HUES64 (cell line): ENCODE results near the gene NUDT14.

Experiments
- H3K27ac ChIP-seq: 2 replicates; pipeline ENCODE4 v1.7.0; 2013; ENCODE audit warnings: low read depth, low read length, inconsistent platforms
- H3K27me3 ChIP-seq: 2 replicates; pipeline ENCODE4 v1.6.1; 2013; ENCODE audit warnings: mild to moderate bottlenecking, low read length; ENCODE audit not compliant: insufficient read depth
- H3K36me3 ChIP-seq: 2 replicates; pipeline ENCODE4 v1.6.1; 2013; ENCODE audit warnings: mild to moderate bottlenecking, low read length; ENCODE audit not compliant: insufficient read depth
- H3K4me1 ChIP-seq: 2 replicates; pipeline ENCODE4 v1.6.1; 2013; ENCODE audit warnings: mild to moderate bottlenecking, low read length, moderate library complexity; ENCODE audit not compliant: insufficient read depth
- H3K4me3 ChIP-seq: 2 replicates; pipeline ENCODE4 v1.5.1; 2013; ENCODE audit warnings: mild to moderate bottlenecking, low read length, moderate library complexity
- H3K9ac ChIP-seq: 2 replicates; pipeline ENCODE4 v1.6.1; 2013; ENCODE audit warnings: mild to moderate bottlenecking, low read depth, low read length
- H3K9me3 ChIP-seq: 2 replicates; pipeline ENCODE4 v1.6.1; 2013; ENCODE audit warnings: low read depth, low read length; ENCODE audit not compliant: insufficient read depth
- WGBS: fragments of 150-250, 120-280 bp; methylation state at CpG from one replicate; pipeline ENCODE4 v1.1.7; 2013; ENCODE audit warnings: missing lambda C conversion rate; 5-methylcytosine and 5-hydroxymethylcytosine counted together

NUDT14 gene

DNA sequence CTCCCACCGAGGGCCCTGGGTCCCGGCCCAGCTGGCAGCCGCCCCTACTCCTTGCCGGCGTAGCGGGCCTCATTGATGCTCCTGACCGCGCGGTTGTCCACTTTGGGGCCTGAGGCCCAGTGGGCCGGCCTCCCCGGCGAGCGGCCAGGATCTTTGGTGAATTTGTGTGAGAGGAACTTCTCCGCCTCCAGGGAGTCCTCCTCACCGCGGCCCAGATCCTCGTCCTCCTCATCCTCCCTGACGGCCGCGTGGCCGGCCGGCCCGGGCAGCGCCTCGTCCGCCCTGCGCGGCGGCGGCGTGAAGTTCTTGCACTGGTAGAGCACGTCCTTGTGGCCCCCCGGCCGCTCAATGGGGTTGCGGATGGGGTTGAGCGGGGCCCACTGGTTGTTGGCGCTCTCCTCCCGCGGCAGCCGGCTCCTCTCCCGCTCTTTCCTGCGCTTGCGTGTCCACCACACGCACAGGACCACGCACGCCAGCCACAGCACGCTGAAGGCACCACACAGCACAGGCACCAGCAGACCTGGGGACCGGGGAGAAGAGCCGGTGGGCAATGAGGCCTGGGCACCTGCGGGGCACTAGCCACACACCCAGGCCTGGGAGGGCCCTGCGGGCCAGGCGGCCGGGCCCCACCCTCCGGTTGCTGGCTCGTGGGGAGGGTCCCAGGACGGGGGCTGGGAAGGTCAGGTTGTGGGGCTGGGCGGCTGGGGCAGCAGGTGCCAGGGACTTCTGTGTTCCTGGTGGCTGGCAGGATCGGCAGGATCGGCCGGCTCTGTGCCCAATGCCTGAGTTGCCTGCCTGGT lies 38.3 kb downstream of the NUDT14 start:
- Histone ChIP-seq H3K4me3 (no peak overlapping the region), H3K36me3 (no peaks in the 10 kb centered on the region; the same call in 1 of the 2 replicates), H3K27me3 (no peaks in the 10 kb centered on the region), H3K9ac (no peak overlapping the region), H3K4me1 (no peaks in the 10 kb centered on the region), H3K9me3 (0 out of 2 replicates have a peak, but pooled peaks cover 14% of the 10 kb centered on the region), H3K27ac (no peak overlapping the region)
- 96% methylated on average over 60 of the region's 60 CpGs for WGBS

DNA sequence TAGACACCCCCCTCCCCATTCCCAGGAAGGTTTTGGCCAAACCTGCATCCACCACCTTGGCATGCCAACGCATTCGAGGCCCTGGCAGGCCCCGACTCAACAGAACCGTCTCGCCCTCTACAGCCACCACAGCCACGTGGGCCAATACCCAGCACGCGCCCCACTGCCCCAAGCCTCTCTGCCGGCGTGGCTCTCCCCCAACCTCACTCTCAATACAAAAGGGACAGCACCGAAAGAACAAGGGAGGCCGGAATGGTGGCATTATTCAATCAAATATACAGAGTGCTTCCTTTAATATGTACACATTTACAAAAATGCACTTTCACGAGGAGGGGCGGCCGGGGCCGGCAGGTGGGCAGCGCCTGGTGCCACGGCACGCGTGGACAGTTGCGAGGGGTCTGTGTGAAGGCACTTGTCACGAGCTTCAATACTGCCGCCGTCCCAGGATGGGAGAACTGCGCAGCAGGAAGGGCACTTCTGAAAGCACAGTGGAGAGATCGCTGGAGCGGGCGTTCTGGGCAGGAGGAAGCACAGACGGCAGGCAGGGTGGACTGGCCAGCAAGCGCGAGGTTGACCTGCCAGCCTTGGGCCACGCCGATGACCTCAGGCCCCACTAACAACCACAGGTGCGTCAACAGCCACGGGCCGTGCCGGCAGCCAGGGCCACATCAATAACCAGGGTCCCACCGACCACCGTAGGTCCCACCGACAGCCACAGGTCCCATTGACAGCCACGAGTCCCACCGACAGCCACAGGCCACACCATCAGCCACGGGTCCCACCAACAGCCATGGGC lies 39.4 kb downstream of the NUDT14 start:
- no peak overlapping the region for H3K4me3 ChIP-seq
- no peaks in the 10 kb centered on the region for H3K4me1 ChIP-seq
- WGBS = 94% methylated on average over 43 of the region's 43 CpGs
- 0 out of 2 replicates have a peak, but pooled peaks cover 14% of the 10 kb centered on the region for H3K9me3 ChIP-seq
- H3K36me3 ChIP-seq = no peaks in the 10 kb centered on the region; the same call in 1 of the 2 replicates
- no peaks in the 10 kb centered on the region for H3K27me3 ChIP-seq
- no peak overlapping the region for H3K9ac ChIP-seq
- H3K27ac ChIP-seq = no peak overlapping the region

DNA sequence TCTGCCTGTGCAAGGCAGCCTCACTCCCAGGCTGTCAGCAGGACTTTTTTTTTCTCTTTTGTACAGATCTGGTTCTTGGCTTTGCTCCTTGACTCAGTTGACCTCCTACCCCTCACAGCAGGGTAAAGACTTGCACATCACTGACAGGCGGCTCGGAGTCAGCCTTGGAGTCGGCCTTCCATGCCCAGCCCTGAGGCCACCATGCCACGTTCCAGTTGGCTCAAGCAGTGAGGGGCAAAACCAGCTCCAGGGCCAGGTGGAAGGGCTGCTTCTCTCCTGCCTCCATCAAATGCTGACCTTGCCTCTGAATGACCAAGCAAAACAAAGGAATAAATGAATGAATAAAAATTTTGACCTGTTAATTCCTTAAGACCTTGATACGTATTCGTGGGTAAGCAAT lies 40.1 kb downstream of the NUDT14 start:
- no peaks in the 10 kb centered on the region for H3K4me1 ChIP-seq
- H3K27ac ChIP-seq = no peak overlapping the region
- 0 out of 2 replicates have a peak, but pooled peaks cover 14% of the 10 kb centered on the region for H3K9me3 ChIP-seq
- no peaks in the 10 kb centered on the region; the same call in 1 of the 2 replicates for H3K36me3 ChIP-seq
- H3K9ac ChIP-seq = no peak overlapping the region
- H3K27me3 ChIP-seq = no peaks in the 10 kb centered on the region
- WGBS = 88% methylated on average over 6 of the region's 6 CpGs
- no peak overlapping the region for H3K4me3 ChIP-seq

DNA sequence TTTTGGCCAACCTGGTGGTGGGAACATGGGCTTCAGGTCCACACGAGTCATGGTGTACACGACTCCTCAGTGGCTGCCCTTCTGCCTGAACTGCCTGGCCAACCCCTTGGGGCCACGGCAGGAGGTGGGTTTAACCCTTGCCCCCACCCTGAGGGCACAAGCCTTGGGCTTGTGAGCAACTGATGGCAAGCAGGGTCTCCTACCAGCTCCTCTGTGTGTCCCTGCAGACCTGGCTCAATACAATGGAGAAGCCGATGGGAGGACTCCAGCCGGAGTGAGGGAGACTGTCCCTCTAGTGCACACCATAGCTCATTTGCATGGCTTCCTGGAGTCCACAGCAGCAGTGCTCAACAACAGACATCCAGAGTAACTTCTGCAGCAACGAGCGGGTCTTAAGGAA lies 40.5 kb downstream of the NUDT14 start:
- H3K36me3 ChIP-seq = no peaks in the 10 kb centered on the region; the same call in 1 of the 2 replicates
- H3K27me3 ChIP-seq = no peaks in the 10 kb centered on the region
- H3K4me3 ChIP-seq = no peak overlapping the region
- 0 out of 2 replicates have a peak, but pooled peaks cover 14% of the 10 kb centered on the region for H3K9me3 ChIP-seq
- WGBS = 93% methylated on average over 7 of the region's 7 CpGs
- H3K4me1 ChIP-seq = no peaks in the 10 kb centered on the region
- H3K27ac ChIP-seq = no peak overlapping the region
- no peak overlapping the region for H3K9ac ChIP-seq

DNA sequence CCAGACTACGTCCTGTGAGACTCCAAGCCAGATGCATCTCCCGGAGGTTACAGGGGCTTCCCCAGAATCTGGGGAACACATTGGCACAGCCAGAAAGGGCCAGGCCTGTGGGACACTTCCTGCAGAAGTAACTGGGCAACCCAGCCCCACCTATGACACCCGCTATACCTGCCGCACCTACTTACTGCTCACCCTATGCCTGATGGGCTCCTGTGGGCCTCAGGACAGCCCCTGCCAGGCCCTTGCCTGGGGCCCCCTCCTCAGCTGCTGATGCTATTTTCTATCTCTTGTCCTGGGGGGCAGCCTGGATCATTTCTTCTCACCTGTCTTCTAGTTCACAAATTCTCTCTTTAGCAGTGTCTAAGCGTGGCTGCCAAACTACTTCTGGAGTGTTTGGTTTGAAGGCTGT lies 41.3 kb downstream of the NUDT14 start:
- 97% methylated on average over 5 of the region's 5 CpGs for WGBS
- no peaks in the 10 kb centered on the region; the same call in 1 of the 2 replicates for H3K36me3 ChIP-seq
- no peak overlapping the region for H3K9ac ChIP-seq
- no peaks in the 10 kb centered on the region for H3K4me1 ChIP-seq
- 0 out of 2 replicates have a peak, but pooled peaks cover 14% of the 10 kb centered on the region for H3K9me3 ChIP-seq
- no peak overlapping the region for H3K4me3 ChIP-seq
- no peaks in the 10 kb centered on the region for H3K27me3 ChIP-seq
- H3K27ac ChIP-seq = no peak overlapping the region

DNA sequence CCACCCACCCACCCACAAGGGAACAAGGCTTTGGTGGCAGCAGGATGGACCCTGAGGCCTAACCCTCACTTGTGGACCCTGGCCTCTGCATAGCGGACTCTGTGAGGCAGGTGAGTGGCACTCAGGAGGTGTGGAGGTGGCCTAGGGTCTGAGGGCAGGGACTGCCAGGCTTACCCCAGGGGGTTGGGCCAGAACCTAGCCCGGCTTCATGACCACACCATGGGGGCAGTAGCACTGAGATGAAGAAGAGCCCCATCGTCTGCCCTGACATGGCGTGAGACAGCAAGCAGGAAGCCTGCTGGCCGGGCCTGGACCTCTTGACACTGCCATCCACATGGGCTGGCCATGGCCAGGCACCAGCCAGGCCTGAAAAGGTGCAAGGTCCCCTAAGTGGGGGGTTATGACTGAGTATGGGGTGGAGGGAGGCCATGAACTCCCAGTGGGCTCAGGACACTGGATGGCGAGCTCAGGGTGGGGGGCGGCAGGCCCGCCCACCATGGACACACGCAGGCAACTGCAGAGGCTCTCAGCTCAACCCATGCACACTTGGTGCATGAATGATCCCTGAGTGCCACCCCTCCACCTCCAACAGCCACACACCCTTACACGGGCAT lies 41.8 kb downstream of the NUDT14 start:
- H3K4me3 ChIP-seq = no peak overlapping the region
- 72% methylated on average over 10 of the region's 10 CpGs for WGBS
- H3K9me3 ChIP-seq = 0 out of 2 replicates have a peak, but pooled peaks cover 14% of the 10 kb centered on the region
- no peak overlapping the region for H3K9ac ChIP-seq
- H3K36me3 ChIP-seq = no peaks in the 10 kb centered on the region; the same call in 1 of the 2 replicates
- H3K27me3 ChIP-seq = no peaks in the 10 kb centered on the region
- no peaks in the 10 kb centered on the region for H3K4me1 ChIP-seq
- H3K27ac ChIP-seq = no peak overlapping the region

DNA sequence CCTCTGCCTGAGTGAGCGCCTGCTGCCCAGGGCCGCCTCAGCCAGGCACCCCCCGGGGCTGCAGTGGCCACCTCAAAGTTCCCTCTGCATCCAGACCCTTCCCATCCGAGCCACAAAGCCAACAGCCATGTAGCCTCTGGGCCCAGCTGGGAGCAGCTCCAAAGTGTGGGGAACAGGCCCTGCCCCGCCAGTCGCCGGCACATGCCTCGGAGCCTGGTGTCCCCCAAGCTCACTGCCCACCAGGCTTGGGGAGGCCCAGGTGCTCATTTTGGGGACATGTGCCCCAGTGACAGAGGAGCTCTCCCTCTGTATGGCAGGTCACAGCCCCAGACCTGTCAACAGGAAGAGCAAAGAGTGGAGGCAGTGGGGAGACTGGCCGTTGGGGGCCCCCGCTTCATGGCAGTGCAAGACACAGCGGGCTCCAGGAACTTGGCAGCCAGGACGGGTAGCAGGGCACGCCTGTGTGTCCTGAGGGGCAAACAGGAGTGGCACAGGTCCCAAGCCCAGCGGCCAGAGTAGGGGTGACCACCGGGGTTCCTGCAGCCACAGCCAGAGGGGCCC lies 42.5 kb downstream of the NUDT14 start:
- H3K9ac ChIP-seq = no peak overlapping the region
- no peaks in the 10 kb centered on the region for H3K4me1 ChIP-seq
- no peaks in the 10 kb centered on the region for H3K27me3 ChIP-seq
- no peak overlapping the region for H3K4me3 ChIP-seq
- 95% methylated on average over 15 of the region's 15 CpGs for WGBS
- H3K27ac ChIP-seq = no peak overlapping the region
- H3K36me3 ChIP-seq = no peaks in the 10 kb centered on the region; the same call in 1 of the 2 replicates
- 0 out of 2 replicates have a peak, but pooled peaks cover 14% of the 10 kb centered on the region for H3K9me3 ChIP-seq

DNA sequence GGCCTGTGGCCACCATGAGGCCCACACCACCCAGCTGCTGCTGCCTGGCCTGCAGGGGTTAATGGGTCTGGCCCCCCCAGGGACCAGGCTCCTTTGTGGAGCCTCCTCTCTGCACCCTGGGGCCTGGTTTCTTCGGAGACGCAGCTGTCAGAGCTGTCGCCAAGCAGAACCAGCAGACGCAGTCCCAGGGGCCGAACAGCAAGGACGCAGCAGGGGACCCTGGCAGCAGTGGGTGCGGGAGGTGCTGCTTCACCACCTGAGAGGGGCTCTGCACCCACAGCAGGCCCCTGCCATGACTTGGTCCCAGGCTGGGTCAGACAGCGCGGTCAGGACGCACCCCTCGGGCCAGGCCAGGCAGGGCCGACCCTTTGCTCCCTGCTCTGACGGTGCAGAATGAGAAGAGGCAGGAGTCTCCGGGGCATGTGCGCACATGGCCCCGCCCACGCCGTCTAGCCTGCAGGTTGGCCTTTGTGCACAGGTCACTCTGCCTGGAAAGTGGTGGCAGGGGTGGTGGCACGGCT lies 43.0 kb downstream of the NUDT14 start:
- no peaks in the 10 kb centered on the region; the same call in 1 of the 2 replicates for H3K36me3 ChIP-seq
- no peaks in the 10 kb centered on the region for H3K27me3 ChIP-seq
- WGBS = 93% methylated on average over 19 of the region's 19 CpGs
- no peak overlapping the region for H3K4me3 ChIP-seq
- 0 out of 2 replicates have a peak, but pooled peaks cover 14% of the 10 kb centered on the region for H3K9me3 ChIP-seq
- no peak overlapping the region for H3K9ac ChIP-seq
- no peak overlapping the region for H3K27ac ChIP-seq
- H3K4me1 ChIP-seq = no peaks in the 10 kb centered on the region

DNA sequence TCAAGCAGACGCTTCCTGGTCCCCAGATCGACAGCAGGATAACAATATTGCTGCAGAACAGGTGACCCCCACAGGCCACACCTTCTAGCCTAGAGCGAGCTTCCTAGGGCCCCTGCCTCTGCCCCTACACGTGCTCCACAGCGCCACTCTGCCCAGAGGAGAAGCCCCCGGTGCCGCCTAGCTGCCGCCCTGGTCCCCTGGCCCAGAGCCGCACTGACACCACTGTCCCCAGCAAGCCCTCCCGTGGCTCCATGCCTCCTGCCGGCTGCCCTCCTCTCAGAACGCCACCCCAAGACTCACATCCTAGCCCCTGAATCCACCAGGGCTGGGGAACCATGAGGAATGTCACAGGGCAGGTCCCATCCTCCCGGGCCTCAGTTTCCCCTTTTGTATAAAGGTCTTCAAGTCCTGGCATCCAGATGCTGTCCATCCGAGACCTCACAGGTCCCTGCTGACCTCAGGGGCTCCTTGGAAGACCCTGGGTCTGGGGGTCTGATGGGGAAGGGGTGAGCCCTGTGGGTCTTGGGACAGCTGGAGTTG lies 43.6 kb downstream of the NUDT14 start:
- Histone ChIP-seq H3K4me3 (no peak overlapping the region), H3K9ac (no peak overlapping the region), H3K27ac (no peak overlapping the region), H3K27me3 (no peaks in the 10 kb centered on the region), H3K9me3 (0 out of 2 replicates have a peak, but pooled peaks cover 14% of the 10 kb centered on the region), H3K4me1 (no peaks in the 10 kb centered on the region), H3K36me3 (no peaks in the 10 kb centered on the region; the same call in 1 of the 2 replicates)
- 89% methylated on average over 14 of the region's 14 CpGs for WGBS
